Prostate gland (tissue), 2 donors: ENCODE data around the gene SLCO4A1. TPM values are rescaled to one million over a fixed set of nuclear protein-coding genes. Genes with fewer than 3 reads are reported as not detected.

Source experiments
- DNase-seq: peaks from one replicate; pipeline ENCODE4 v3.0.0-alpha.2; 2019; ENCODE audit warnings: low spot score
- H3K27ac ChIP-seq, 2 donors: fragments of 200-600 bp; sonication (generic); 2 replicates each; pipeline ENCODE4 v1.5.1; 2017 to 2019
- H3K27me3 ChIP-seq: fragments of 200-600 bp; sonication (generic); replicated peaks from 2 replicates; pipeline ENCODE4 v1.5.1; 2019; ENCODE audit not compliant: insufficient read depth
- H3K36me3 ChIP-seq, 2 donors: fragments of 200-600 bp; sonication (generic); 1 replicate in 1 of 2; 2 replicates in 1 of 2; pipeline versions ENCODE4 v1.5.1 to v1.8.1; 2017 to 2019
- H3K4me1 ChIP-seq: fragments of 200-600 bp; sonication (generic); replicated peaks from 2 replicates; pipeline ENCODE4 v1.5.1; 2019
- H3K4me3 ChIP-seq, 2 donors: fragments of 200-600 bp; sonication (generic); 2 replicates each; pipeline ENCODE4 v1.5.1; 2017 to 2019
- H3K9me3 ChIP-seq: fragments of 200-600 bp; sonication (generic); 2 replicates; pipeline ENCODE4 v1.5.1; 2017
- POLR2A ChIP-seq: fragments of 450-650 bp; IDR thresholded peaks from one replicate; pipeline ENCODE4 v1.6.1; 2016; ENCODE audit warnings: antibody characterized with exemption, mild to moderate bottlenecking
- POLR2AphosphoS5 ChIP-seq: sonication (generic); formaldehyde crosslinking; IDR thresholded peaks from one replicate; pipeline ENCODE4 v1.6.1; 2017; ENCODE audit warnings: antibody characterized with exemption
- WGBS: methylation state at CpG from one replicate; pipeline ENCODE4 v1.1.5; 2018; 5-methylcytosine and 5-hydroxymethylcytosine counted together
- intact Hi-C: fragments of 100-400 bp; cut with DNase I; formaldehyde crosslinking; loops from one replicate; pipeline ENCODE4 v1.14.2; 2022
- total RNA-seq, 2 donors: library from RNA; depleted of rRNA; stranded (reverse); fragments of >200 nt; gene quantifications; one replicate each; pipeline ENCODE4 v1.1.0, GENCODE V29; 2016
- TF ChIP-seq, protein P1 (sequence below), 4 experiments: fragments of 200-600 bp in 2 of 4; fragments of 450-650 bp in 2 of 4; sonication (generic) in 2 of 4; IDR thresholded peaks; 1 replicate in 3 of 4; 2 replicates in 1 of 4; pipeline ENCODE4 v1.5.1; 2016 to 2019; ENCODE audit warnings: antibody characterized with exemption in 4 of 4, mild to moderate bottlenecking in 2 of 4, moderate library complexity in 2 of 4

The SLCO4A1 gene
- total RNA-seq, 2 donors from 2014 or later, result 4.5 to 12.3 TPM

DNA sequence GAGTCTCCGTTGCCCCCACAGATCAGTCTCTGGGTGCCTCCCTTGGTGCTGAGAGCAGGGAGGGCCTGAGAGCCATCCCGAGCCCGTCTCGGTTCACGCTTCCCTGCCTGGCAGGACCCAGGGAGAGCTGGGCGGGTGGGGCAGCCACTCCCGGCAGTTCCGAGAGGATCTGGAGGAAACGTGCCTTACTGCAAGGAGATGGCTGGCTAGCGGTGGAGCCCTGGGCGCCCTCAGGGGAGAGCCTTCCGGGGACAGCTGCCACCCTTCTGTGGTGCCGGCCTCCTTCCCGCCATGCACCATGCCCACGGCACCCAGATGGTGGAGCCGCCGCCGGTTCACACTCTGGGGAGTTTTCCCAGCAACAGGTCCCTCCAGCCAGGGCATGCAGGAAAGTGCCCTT, 45.8 kb upstream of the SLCO4A1 start:
- Histone ChIP-seq H3K27me3 (peaks cover 9% of the 10 kb centered on the region), H3K4me1 (no peaks in the 10 kb centered on the region), H3K9me3 (no peaks in the 10 kb centered on the region), H3K27ac (no peak overlapping the region), H3K36me3 (no peaks in the 10 kb centered on the region), H3K4me3 (no peak overlapping the region)
- TF ChIP-seq, protein P1, sequence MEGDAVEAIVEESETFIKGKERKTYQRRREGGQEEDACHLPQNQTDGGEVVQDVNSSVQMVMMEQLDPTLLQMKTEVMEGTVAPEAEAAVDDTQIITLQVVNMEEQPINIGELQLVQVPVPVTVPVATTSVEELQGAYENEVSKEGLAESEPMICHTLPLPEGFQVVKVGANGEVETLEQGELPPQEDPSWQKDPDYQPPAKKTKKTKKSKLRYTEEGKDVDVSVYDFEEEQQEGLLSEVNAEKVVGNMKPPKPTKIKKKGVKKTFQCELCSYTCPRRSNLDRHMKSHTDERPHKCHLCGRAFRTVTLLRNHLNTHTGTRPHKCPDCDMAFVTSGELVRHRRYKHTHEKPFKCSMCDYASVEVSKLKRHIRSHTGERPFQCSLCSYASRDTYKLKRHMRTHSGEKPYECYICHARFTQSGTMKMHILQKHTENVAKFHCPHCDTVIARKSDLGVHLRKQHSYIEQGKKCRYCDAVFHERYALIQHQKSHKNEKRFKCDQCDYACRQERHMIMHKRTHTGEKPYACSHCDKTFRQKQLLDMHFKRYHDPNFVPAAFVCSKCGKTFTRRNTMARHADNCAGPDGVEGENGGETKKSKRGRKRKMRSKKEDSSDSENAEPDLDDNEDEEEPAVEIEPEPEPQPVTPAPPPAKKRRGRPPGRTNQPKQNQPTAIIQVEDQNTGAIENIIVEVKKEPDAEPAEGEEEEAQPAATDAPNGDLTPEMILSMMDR (IDR thresholded peaks at IDR 0.05), result no peak
- TF ChIP-seq POLR2A (no peak), POLR2AphosphoS5 (no peak)
- intact Hi-C loops, result no loop called here
- DNase-seq, result no peak
- WGBS, result 60% methylated on average over 13 of the region's 18 CpGs

DNA sequence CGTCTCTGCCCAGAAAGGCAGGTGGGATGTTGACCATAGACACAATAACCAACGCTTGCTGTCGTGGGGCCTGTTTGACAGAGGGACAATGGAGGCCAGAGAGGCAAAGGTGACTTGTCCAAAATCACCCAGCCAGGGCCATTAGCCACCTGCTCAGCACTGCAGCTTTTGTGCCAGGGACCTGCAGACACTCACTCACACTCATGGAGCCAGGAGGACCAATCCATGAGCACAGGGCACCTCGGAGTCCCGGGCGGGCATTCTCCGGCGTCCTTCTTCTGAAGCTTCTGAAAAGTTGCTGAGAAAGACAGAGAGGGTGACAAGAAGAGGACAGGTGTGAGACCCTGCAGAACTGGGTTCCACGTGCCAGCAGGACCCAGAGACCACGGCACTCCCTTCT, 45.4 kb upstream of the SLCO4A1 start:
- Histone ChIP-seq H3K36me3 (no peaks in the 10 kb centered on the region), H3K27ac (no peak overlapping the region), H3K9me3 (no peaks in the 10 kb centered on the region), H3K4me3 (no peak overlapping the region), H3K4me1 (no peaks in the 10 kb centered on the region), H3K27me3 (peaks cover 9% of the 10 kb centered on the region)
- DNase-seq, result no peak
- WGBS, result 79% methylated on average over 10 of the region's 10 CpGs
- intact Hi-C loops, result no loop called here
- TF ChIP-seq, protein P1 (IDR thresholded peaks at IDR 0.05), result no peak
- TF ChIP-seq POLR2AphosphoS5 (no peak), POLR2A (no peak)

DNA sequence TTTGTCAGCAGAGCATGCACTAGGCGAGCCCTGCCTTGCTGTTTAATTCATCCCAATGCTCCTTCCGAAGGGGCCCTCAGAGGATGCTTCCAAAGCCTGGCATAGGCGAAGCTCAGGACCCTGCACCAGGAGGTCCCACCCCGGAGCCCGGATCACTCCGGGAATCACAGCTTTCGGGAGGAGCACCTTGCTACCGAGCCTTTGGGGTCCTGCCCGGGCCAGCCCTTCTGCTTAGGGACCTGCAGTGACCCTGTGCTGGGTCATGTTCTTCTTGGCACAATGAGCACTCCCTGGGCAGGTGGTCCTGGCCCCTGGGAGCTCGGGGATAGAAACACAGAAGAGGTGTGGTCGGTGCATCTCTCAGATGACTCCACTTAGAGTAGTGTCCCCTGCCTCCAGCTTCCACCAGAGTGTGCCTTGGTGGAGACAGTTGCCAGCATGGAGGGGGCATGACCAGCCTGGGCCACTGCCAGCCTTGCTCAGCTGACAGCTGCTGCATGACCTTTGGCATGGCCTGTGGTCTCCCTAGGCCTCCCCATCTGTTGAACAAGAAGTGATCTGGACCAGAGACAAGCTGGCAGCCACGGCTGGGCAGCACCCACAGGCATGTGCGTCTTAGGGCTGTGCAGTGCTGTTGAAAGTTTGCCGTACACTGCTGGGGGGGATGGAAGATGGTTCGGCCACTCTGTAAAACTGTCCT, 44.7 kb upstream of the SLCO4A1 start:
- Histone ChIP-seq H3K4me3 (no peak overlapping the region), H3K27me3 (peaks cover 9% of the 10 kb centered on the region), H3K9me3 (no peaks in the 10 kb centered on the region), H3K36me3 (no peaks in the 10 kb centered on the region), H3K27ac (no peak overlapping the region), H3K4me1 (no peaks in the 10 kb centered on the region)
- intact Hi-C loops, result no loop called here
- no peak for DNase-seq
- 85% methylated on average over 15 of the region's 15 CpGs for WGBS
- no peak for TF ChIP-seq POLR2AphosphoS5
- no peak for TF ChIP-seq POLR2A
- TF ChIP-seq, protein P1 (IDR thresholded peaks at IDR 0.05), result no peak

DNA sequence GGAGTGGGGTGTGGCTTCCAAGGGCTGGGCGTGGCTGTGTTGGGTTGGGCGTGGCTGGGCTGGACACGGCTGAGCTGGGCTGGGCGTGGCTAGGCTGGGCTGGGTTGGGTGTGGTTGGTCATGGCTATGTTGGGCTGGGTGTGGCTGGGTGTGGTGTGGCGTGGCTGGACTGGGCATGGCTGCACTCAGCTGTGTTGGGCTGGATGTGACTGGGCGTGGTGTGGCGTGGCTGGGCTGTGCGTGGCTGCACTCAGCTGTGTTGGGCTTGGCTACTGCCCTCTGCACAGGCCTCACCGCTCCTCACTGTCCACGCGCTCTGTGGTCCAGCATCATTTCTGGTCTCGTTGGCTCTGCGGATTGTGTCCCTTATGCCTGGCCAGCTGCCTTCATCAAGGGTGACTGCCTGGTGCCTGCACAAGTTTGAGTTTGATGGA, 43.5 kb upstream of the SLCO4A1 start:
- no peak for TF ChIP-seq POLR2AphosphoS5
- TF ChIP-seq, protein P1 (IDR thresholded peaks at IDR 0.05), result no peak
- H3K4me3 ChIP-seq, result no peak overlapping the region
- H3K9me3 ChIP-seq, result no peaks in the 10 kb centered on the region
- H3K27ac ChIP-seq, result no peak overlapping the region
- WGBS, result 84% methylated on average over 13 of the region's 13 CpGs
- H3K36me3 ChIP-seq, result no peaks in the 10 kb centered on the region
- H3K4me1 ChIP-seq, result no peaks in the 10 kb centered on the region
- intact Hi-C loops, result no loop called here
- H3K27me3 ChIP-seq, result peaks cover 9% of the 10 kb centered on the region
- no peak for DNase-seq
